HepG2 (cell line): ENCODE measurements around the gene SH2D5. TPM values are rescaled to one million over a fixed set of nuclear protein-coding genes. Genes with fewer than 3 reads are reported as not detected.

Source experiments
- ATAC-seq: fragments of 200-7000 bp; cut with Tn5 transposase; 3 replicates; pipeline ENCODE4 v1.9.1; 2020; ENCODE audit warnings: mild to moderate bottlenecking, moderate library complexity
- BruUV-seq: library from RNA; stranded (reverse); fragments of 400-500 nt; replicated peaks from 2 replicates; lab custom pipeline; 2021; lab: Mats Ljungman, UMichigan
- CTCF ChIA-PET: fragments of 300-600 bp; formaldehyde crosslinking; extraction: SDS; loops from one replicate; lab custom pipeline; 2021; ENCODE audit warnings: low total read pairs, inconsistent platforms, low intra/inter-chr PET ratio; lab: Yijun Ruan, JAX
- POLR2A ChIA-PET: fragments of 350-600 bp; sonication (Branson Sonifier 250); formaldehyde crosslinking; loops from one replicate; lab custom pipeline; 2020; ENCODE audit warnings: antibody characterized with exemption, inconsistent platforms; lab: Yijun Ruan, JAX
- DNase-seq: peaks from one replicate; pipeline ENCODE4 v3.0.0-alpha.2; 2015; ENCODE audit warnings: low spot score
- FAIRE-seq: peaks from 3 replicates; lab custom pipeline; 2011; peaks lifted over from hg19 to GRCh38; lab: Jason Lieb, UNC
- H2AFZ ChIP-seq: one replicate; pipeline ENCODE4 v1.6.1; 2011; ENCODE audit warnings: low read length, inconsistent platforms
- H3K27ac ChIP-seq: fragments of 300-600 bp; 3 replicates; pipeline ENCODE4 v1.8.0; 2011; ENCODE audit warnings: mixed run types, mild to moderate bottlenecking, mixed read lengths, low read length, inconsistent platforms; ENCODE audit not compliant: insufficient read depth; ENCODE audit errors: extremely low read length
- H3K27me3 ChIP-seq, 2 experiments: fragments of 200-600 bp in 1 of 2; 2 replicates in 1 of 2; 3 replicates in 1 of 2; pipeline versions ENCODE4 v1.6.0 to v1.8.0; 2011; ENCODE audit warnings: low read length in 2 of 2, mild to moderate bottlenecking in 2 of 2, moderate library complexity in 2 of 2, inconsistent platforms in 1 of 2; ENCODE audit not compliant: insufficient read depth in 2 of 2, control insufficient read depth in 1 of 2
- H3K36me3 ChIP-seq, 2 experiments: fragments of 200-600 bp in 1 of 2; replicated peaks in 1 of 2; 2 replicates in 1 of 2; 3 replicates in 1 of 2; pipeline versions ENCODE4 v1.5.1 to v1.8.0; 2011; ENCODE audit warnings: low read length in 2 of 2, inconsistent platforms in 1 of 2; ENCODE audit not compliant: insufficient read depth in 2 of 2, control insufficient read depth in 1 of 2
- H3K4me1 ChIP-seq: 2 replicates; pipeline ENCODE4 v1.5.1; 2012; ENCODE audit warnings: low read length, inconsistent platforms; ENCODE audit not compliant: insufficient read depth
- H3K4me2 ChIP-seq: 2 replicates; pipeline ENCODE4 v1.6.0; 2011; ENCODE audit warnings: low read depth, low read length, inconsistent platforms
- H3K4me3 ChIP-seq, 3 experiments: fragments of 200-600 bp in 1 of 3; sonication (generic), shearing (Covaris generic) in 1 of 3; replicated peaks in 1 of 3; 2 replicates each; pipeline ENCODE4 v1.5.1; 2011 to 2016; ENCODE audit warnings: low read length in 3 of 3, inconsistent platforms in 2 of 3, low read depth in 2 of 3, mild to moderate bottlenecking in 2 of 3, control low read depth in 1 of 3, mixed read lengths in 1 of 3; ENCODE audit not compliant: insufficient read depth in 1 of 3
- H3K79me2 ChIP-seq: one replicate; pipeline ENCODE4 v1.6.1; 2011; ENCODE audit warnings: low read length, inconsistent platforms; ENCODE audit not compliant: insufficient read depth
- H3K9ac ChIP-seq: 2 replicates; pipeline ENCODE4 v1.6.0; 2011; ENCODE audit warnings: mild to moderate bottlenecking, low read depth, low read length, inconsistent platforms; ENCODE audit not compliant: insufficient read depth
- H3K9me3 ChIP-seq: 2 replicates; pipeline ENCODE4 v1.5.1; 2012; ENCODE audit warnings: mild to moderate bottlenecking, low read length
- H4K20me1 ChIP-seq: 2 replicates; pipeline ENCODE4 v1.6.0; 2011; ENCODE audit warnings: inconsistent platforms, mild to moderate bottlenecking, low read length, moderate library complexity; ENCODE audit not compliant: insufficient read depth
- ELF1 ChIP-seq: sonication (generic); formaldehyde crosslinking; IDR thresholded peaks from 2 replicates; pipeline ENCODE4 v1.4.0; 2020; ENCODE audit warnings: missing genetic modification reagents
- NCOA2 ChIP-seq: sonication (generic); formaldehyde crosslinking; IDR thresholded peaks from 2 replicates; pipeline ENCODE4 v1.8.0; 2022; ENCODE audit warnings: inconsistent platforms
- PAX8 ChIP-seq: sonication (generic); formaldehyde crosslinking; IDR thresholded peaks from 2 replicates; pipeline ENCODE4 v1.8.0; 2022; ENCODE audit warnings: mild to moderate bottlenecking, missing genetic modification reagents, borderline replicate concordance
- PHF20 ChIP-seq: sonication (generic); formaldehyde crosslinking; IDR thresholded peaks from 2 replicates; pipeline ENCODE4 v1.5.0; 2020; ENCODE audit warnings: mild to moderate bottlenecking, missing genetic modification reagents
- RFX5 ChIP-seq: IDR thresholded peaks from 2 replicates; pipeline ENCODE4 v1.6.1; 2011; ENCODE audit warnings: low read depth, low read length, improper control_type of control experiment
- SALL2 ChIP-seq: sonication (generic); formaldehyde crosslinking; IDR thresholded peaks from 2 replicates; pipeline ENCODE4 v1.8.1; 2023; ENCODE audit warnings: mild to moderate bottlenecking, missing genetic modification reagents, inconsistent platforms
- STAG1 ChIP-seq: sonication (generic); formaldehyde crosslinking; IDR thresholded peaks from 2 replicates; pipeline ENCODE4 v1.4.0; 2020; ENCODE audit warnings: missing genetic modification reagents
- ZBTB21 ChIP-seq: sonication (generic); formaldehyde crosslinking; IDR thresholded peaks from 2 replicates; pipeline ENCODE4 v1.4.0; 2020; ENCODE audit warnings: missing genetic modification reagents
- ZNF12 ChIP-seq: sonication (generic); formaldehyde crosslinking; IDR thresholded peaks from 2 replicates; pipeline ENCODE4 v1.5.0; 2020; ENCODE audit warnings: missing genetic modification reagents
- WGBS: methylation state at CpG from one replicate; pipeline ENCODE4 v1.1.6; 2017; ENCODE audit warnings: low lambda C conversion rate; 5-methylcytosine and 5-hydroxymethylcytosine counted together
- in situ Hi-C: cut with HindIII; loops from 2 replicates; pipeline ENCODE4 v1.10.0; 2017; ENCODE audit warnings: low pct_unique_long_range_greater_than_20kb; ENCODE audit not compliant: extremely low pct_ligation_motif_present
- intact Hi-C: fragments of 100-400 bp; cut with micrococcal nuclease; formaldehyde crosslinking; loops from one replicate; pipeline ENCODE4 v1.10.0; 2022; ENCODE audit not compliant: unreplicated experiment
- polyA plus RNA-seq, 8 experiments: library from polyadenylated mRNA; depleted of rRNA in 3 of 8; stranded (reverse) in 7 of 8; unstranded in 1 of 8; fragments of >200 nt; fragmentation: Illumina TruSeq in 4 of 8; extraction: Trizol in 4 of 8; gene quantifications; 2 replicates each; pipeline versions ENCODE4 v1.2.1 to v1.2.3, GENCODE V29; 2011 to 2016; ENCODE audit warnings: low read depth in 4 of 8, missing spikeins in 1 of 8, mixed read lengths in 1 of 8; ENCODE audit not compliant: insufficient read depth in 1 of 8
- total RNA-seq, 5 experiments: library from RNA; depleted of rRNA; stranded (reverse); fragments of >200 nt; fragmentation: Illumina TruSeq; extraction: Trizol; gene quantifications; 2 replicates each; pipeline ENCODE4 v1.2.3, GENCODE V29; 2016; ENCODE audit warnings: low read depth in 1 of 5
- TF ChIP-seq, protein P1 (sequence below): sonication (generic); formaldehyde crosslinking; IDR thresholded peaks from 2 replicates; pipeline ENCODE4 v1.5.0; 2020; ENCODE audit warnings: missing genetic modification reagents
- TF ChIP-seq, protein P2 (sequence below): IDR thresholded peaks from 2 replicates; pipeline ENCODE4 v1.4.0; 2020; ENCODE audit warnings: mild to moderate bottlenecking, missing genetic modification reagents
- TF ChIP-seq, protein P3 (sequence below): IDR thresholded peaks from 2 replicates; pipeline ENCODE4 v1.6.1; 2018; ENCODE audit warnings: missing genetic modification reagents, mild to moderate bottlenecking, missing compliant biosample characterization
- TF ChIP-seq, protein P4 (sequence below): sonication (generic); formaldehyde crosslinking; IDR thresholded peaks from 2 replicates; pipeline ENCODE4 v1.8.0; 2023; ENCODE audit warnings: mild to moderate bottlenecking, missing genetic modification reagents
- TF ChIP-seq, protein P5 (sequence below): sonication (generic); formaldehyde crosslinking; IDR thresholded peaks from 2 replicates; pipeline ENCODE4 v1.4.0; 2020; ENCODE audit warnings: missing genetic modification reagents, low read depth, mild to moderate bottlenecking, borderline replicate concordance
- TF ChIP-seq, protein P6 (sequence below): sonication (generic); formaldehyde crosslinking; IDR thresholded peaks from 2 replicates; pipeline ENCODE4 v1.4.0; 2020; ENCODE audit warnings: missing genetic modification reagents

The SH2D5 gene
- total and polyA plus RNA-seq, 2 of the 13 experiments (the other 11 are each of a cell fraction or from before 2014, with no cell fraction given) = 1.2 to 3.4 TPM

DNA sequence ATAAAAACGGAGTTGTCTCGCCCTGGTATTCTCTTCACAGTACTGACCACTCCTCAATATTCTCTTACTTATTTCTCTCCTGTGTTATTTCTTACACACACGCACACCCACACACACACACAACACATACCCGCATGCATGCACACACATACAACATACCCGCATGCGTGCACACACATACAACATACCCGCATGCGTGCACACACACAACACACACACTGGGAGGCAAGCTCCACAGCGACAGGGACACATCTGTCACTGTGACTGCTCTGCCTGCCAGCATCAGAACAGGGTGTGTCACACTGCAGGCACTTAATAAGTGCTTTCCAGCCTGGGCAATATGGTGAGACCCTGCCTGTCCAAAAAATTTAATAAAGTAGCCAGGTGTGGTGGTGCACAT, 50.5 kb downstream of the SH2D5 start:
- WGBS = 52% methylated on average over 9 of the region's 9 CpGs
- Histone ChIP-seq H3K4me1 (peaks cover 30% of the 10 kb centered on the region), H3K9me3 (no peaks in the 10 kb centered on the region), H3K4me2 (no peak overlapping the region), H3K27ac (no peak overlapping the region), H3K36me3 (no peaks in the 10 kb centered on the region), H2AFZ (no peak overlapping the region), H3K9ac (no peak overlapping the region), H4K20me1 (no peaks in the 10 kb centered on the region), H3K79me2 (no peaks in the 10 kb centered on the region), H3K27me3 (peaks cover 2 to 49% of the 10 kb centered on the region in 2 experiments; a peak in 4 of 5 replicates), H3K4me3 (no peak overlapping the region)
- no peak for FAIRE-seq
- CTCF ChIA-PET = no interaction called here
- BruUV-seq = no TSS peak
- POLR2A ChIA-PET = no interaction called here
- DNase-seq = no peak
- ATAC-seq = no peak
- intact Hi-C loops = no loop called here
- in situ Hi-C loops = no loop called here
- TF ChIP-seq, protein P1, sequence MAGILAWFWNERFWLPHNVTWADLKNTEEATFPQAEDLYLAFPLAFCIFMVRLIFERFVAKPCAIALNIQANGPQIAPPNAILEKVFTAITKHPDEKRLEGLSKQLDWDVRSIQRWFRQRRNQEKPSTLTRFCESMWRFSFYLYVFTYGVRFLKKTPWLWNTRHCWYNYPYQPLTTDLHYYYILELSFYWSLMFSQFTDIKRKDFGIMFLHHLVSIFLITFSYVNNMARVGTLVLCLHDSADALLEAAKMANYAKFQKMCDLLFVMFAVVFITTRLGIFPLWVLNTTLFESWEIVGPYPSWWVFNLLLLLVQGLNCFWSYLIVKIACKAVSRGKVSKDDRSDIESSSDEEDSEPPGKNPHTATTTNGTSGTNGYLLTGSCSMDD (CRISPR knock-in tag) = no peak
- TF ChIP-seq, protein P2, sequence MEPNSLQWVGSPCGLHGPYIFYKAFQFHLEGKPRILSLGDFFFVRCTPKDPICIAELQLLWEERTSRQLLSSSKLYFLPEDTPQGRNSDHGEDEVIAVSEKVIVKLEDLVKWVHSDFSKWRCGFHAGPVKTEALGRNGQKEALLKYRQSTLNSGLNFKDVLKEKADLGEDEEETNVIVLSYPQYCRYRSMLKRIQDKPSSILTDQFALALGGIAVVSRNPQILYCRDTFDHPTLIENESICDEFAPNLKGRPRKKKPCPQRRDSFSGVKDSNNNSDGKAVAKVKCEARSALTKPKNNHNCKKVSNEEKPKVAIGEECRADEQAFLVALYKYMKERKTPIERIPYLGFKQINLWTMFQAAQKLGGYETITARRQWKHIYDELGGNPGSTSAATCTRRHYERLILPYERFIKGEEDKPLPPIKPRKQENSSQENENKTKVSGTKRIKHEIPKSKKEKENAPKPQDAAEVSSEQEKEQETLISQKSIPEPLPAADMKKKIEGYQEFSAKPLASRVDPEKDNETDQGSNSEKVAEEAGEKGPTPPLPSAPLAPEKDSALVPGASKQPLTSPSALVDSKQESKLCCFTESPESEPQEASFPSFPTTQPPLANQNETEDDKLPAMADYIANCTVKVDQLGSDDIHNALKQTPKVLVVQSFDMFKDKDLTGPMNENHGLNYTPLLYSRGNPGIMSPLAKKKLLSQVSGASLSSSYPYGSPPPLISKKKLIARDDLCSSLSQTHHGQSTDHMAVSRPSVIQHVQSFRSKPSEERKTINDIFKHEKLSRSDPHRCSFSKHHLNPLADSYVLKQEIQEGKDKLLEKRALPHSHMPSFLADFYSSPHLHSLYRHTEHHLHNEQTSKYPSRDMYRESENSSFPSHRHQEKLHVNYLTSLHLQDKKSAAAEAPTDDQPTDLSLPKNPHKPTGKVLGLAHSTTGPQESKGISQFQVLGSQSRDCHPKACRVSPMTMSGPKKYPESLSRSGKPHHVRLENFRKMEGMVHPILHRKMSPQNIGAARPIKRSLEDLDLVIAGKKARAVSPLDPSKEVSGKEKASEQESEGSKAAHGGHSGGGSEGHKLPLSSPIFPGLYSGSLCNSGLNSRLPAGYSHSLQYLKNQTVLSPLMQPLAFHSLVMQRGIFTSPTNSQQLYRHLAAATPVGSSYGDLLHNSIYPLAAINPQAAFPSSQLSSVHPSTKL (CRISPR knock-in tag) = no peak
- no peak for TF ChIP-seq SALL2 (CRISPR knock-in tag)
- TF ChIP-seq, protein P3, sequence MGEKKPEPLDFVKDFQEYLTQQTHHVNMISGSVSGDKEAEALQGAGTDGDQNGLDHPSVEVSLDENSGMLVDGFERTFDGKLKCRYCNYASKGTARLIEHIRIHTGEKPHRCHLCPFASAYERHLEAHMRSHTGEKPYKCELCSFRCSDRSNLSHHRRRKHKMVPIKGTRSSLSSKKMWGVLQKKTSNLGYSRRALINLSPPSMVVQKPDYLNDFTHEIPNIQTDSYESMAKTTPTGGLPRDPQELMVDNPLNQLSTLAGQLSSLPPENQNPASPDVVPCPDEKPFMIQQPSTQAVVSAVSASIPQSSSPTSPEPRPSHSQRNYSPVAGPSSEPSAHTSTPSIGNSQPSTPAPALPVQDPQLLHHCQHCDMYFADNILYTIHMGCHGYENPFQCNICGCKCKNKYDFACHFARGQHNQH (CRISPR knock-in tag) = no peak
- no peak for TF ChIP-seq RFX5
- no peak for TF ChIP-seq ZNF12
- TF ChIP-seq PHF20 (CRISPR knock-in tag) = no peak
- TF ChIP-seq, protein P4, sequence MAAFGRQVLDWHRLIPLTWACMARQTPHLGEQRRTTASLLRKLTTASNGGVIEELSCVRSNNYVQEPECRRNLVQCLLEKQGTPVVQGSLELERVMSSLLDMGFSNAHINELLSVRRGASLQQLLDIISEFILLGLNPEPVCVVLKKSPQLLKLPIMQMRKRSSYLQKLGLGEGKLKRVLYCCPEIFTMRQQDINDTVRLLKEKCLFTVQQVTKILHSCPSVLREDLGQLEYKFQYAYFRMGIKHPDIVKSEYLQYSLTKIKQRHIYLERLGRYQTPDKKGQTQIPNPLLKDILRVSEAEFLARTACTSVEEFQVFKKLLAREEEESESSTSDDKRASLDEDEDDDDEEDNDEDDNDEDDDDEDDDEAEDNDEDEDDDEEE (CRISPR knock-in tag) = no peak
- no peak for TF ChIP-seq ELF1
- TF ChIP-seq PAX8 (CRISPR knock-in tag) = no peak
- TF ChIP-seq, protein P5, sequence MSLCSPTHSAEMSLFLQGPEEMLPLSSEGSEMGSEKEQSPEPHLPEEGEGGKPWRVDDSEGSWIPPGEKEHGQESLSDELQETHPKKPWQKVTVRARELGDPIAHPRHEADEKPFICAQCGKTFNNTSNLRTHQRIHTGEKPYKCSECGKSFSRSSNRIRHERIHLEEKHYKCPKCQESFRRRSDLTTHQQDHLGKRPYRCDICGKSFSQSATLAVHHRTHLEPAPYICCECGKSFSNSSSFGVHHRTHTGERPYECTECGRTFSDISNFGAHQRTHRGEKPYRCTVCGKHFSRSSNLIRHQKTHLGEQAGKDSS = no peak
- TF ChIP-seq STAG1 (CRISPR knock-in tag) = no peak
- no peak for TF ChIP-seq NCOA2 (CRISPR knock-in tag)
- TF ChIP-seq, protein P6, sequence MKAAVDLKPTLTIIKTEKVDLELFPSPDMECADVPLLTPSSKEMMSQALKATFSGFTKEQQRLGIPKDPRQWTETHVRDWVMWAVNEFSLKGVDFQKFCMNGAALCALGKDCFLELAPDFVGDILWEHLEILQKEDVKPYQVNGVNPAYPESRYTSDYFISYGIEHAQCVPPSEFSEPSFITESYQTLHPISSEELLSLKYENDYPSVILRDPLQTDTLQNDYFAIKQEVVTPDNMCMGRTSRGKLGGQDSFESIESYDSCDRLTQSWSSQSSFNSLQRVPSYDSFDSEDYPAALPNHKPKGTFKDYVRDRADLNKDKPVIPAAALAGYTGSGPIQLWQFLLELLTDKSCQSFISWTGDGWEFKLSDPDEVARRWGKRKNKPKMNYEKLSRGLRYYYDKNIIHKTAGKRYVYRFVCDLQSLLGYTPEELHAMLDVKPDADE (CRISPR knock-in tag) = no peak
- TF ChIP-seq ZBTB21 (CRISPR knock-in tag) = no peak
